GM18951 (cell line): ENCODE data around the gene PLAU.
"Not testable (repeated sequence)": the region's sequence is repeated elsewhere in the genome, so short reads cannot be mapped to it uniquely, and the experiment has no call there.

Experiments used
- POLR2A ChIP-seq: IDR thresholded peaks from 4 replicates; pipeline ENCODE4 v1.6.1; 2011; ENCODE audit warnings: mild to moderate bottlenecking; ENCODE audit not compliant: insufficient read length, insufficient read depth; ENCODE audit errors: extremely low read depth
- in situ Hi-C: fragments of 300-500 bp; cut with MboI; formaldehyde crosslinking; loops from one replicate; pipeline ENCODE4 v1.12.0; 2022; ENCODE audit warnings: low sequenced_read_pairs, mixed read lengths, inconsistent platforms; ENCODE audit not compliant: unreplicated experiment

Gene PLAU

GRCh38 chr10:73908853-73909539 lies 1.9 kb upstream of the PLAU start:
- TF ChIP-seq POLR2A, result peak; percentile 23
- in situ Hi-C loops, result no loop called here

GRCh38 chr10:73909540-73910115 lies 1.3 kb upstream of the PLAU start:
- in situ Hi-C loops, result no loop called here
- TF ChIP-seq POLR2A, result no peak

- in situ Hi-C loops, result no loop called here
- no peak for TF ChIP-seq POLR2A
Measured at GRCh38 chr10:73910401-73910763, 550 bp upstream of the PLAU start.

GRCh38 chr10:73911553-73912004 lies 647 bp downstream of the PLAU start:
- no peak for TF ChIP-seq POLR2A
- in situ Hi-C loops, result no loop called here

GRCh38 chr10:73914036-73914435 lies 3.1 kb downstream of the PLAU start:
- in situ Hi-C loops, result no loop called here
- TF ChIP-seq POLR2A, result no peak

GRCh38 chr10:73915206-73915851 lies 4.4 kb downstream of the PLAU start:
- in situ Hi-C loops, result no loop called here
- no peak for TF ChIP-seq POLR2A

GRCh38 chr10:73916761-73917470 lies 6.0 kb downstream of the PLAU start:
- in situ Hi-C loops, result no loop called here
- no peak for TF ChIP-seq POLR2A

GRCh38 chr10:73917566-73918305 lies 6.8 kb downstream of the PLAU start:
- in situ Hi-C loops, result no loop called here
- no peak for TF ChIP-seq POLR2A

GRCh38 chr10:73919481-73919880 lies 8.5 kb downstream of the PLAU start:
- in situ Hi-C loops, result not testable (repeated sequence)

GRCh38 chr10:73920089-73920488 lies 9.2 kb downstream of the PLAU start:
- in situ Hi-C loops, result no loop called here
- TF ChIP-seq POLR2A, result no peak

GRCh38 chr10:73922007-73922863 lies 11.3 kb downstream of the PLAU start:
- TF ChIP-seq POLR2A, result no peak
- in situ Hi-C loops, result no loop called here

GRCh38 chr10:73922864-73923133 lies 11.9 kb downstream of the PLAU start:
- no peak for TF ChIP-seq POLR2A
- in situ Hi-C loops, result no loop called here
